ENCODE measurements around the gene TMEM176B.

GRCh38 chr7:150781961-150782360, 18.2 kb downstream of the TMEM176B start:
- TF ChIP-seq POLR2A (IDR thresholded peaks at IDR 0.05) (no peak), CTCF (IDR thresholded peaks at IDR 0.05) (no peak)

All from thyroid gland (tissue), 4 donors.